Epithelial cell of esophagus (primary cell): Measurements from ENCODE around the gene SSU72.
"Not testable (repeated sequence)": the region's sequence is repeated elsewhere in the genome, so short reads cannot be mapped to it uniquely, and the experiment has no call there.

ENCODE experiments used
- DNase-seq: peaks from one replicate; pipeline ENCODE4 v3.0.0; 2010; ENCODE audit warnings: low read depth
- H3K4me3 ChIP-seq: 2 replicates; pipeline ENCODE4 v1.5.1; 2011; ENCODE audit warnings: mild to moderate bottlenecking, low read length, control low read depth
- TF ChIP-seq, protein P1 (sequence below): IDR thresholded peaks from 2 replicates; pipeline ENCODE4 v1.5.1; 2011; ENCODE audit warnings: low read depth, mild to moderate bottlenecking, low read length, control low read depth, inconsistent platforms; ENCODE audit not compliant: insufficient read depth; ENCODE audit errors: missing control alignments

The SSU72 gene

DNA sequence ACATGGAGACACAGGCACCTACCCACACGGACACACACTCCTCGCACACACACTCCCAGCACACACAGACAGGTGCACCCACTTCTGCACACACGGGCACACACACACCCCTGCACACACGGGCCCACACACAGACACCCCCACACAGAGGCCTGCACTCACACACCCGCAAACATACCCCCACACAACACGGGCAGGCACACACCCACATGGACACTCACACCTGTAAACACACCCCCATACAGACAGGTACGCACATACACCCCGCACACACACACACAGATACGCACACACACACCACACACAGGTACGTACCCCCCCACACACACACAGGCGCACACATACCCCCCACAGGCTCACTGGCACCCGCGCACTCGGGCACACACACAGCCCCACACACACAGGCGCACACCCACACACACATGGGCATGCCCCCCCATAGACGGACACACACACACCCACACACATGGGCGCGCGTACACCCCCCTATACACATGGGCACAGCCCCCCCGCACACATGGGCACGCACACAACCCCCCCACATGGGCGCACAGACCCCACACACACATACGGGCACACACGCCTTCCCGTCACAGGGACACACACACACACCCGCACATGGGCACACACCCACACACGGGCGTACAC, 56.6 kb downstream of the SSU72 start:
- H3K4me3 ChIP-seq, result no peak overlapping the region
- TF ChIP-seq, protein P1, sequence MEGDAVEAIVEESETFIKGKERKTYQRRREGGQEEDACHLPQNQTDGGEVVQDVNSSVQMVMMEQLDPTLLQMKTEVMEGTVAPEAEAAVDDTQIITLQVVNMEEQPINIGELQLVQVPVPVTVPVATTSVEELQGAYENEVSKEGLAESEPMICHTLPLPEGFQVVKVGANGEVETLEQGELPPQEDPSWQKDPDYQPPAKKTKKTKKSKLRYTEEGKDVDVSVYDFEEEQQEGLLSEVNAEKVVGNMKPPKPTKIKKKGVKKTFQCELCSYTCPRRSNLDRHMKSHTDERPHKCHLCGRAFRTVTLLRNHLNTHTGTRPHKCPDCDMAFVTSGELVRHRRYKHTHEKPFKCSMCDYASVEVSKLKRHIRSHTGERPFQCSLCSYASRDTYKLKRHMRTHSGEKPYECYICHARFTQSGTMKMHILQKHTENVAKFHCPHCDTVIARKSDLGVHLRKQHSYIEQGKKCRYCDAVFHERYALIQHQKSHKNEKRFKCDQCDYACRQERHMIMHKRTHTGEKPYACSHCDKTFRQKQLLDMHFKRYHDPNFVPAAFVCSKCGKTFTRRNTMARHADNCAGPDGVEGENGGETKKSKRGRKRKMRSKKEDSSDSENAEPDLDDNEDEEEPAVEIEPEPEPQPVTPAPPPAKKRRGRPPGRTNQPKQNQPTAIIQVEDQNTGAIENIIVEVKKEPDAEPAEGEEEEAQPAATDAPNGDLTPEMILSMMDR, result no peak
- DNase-seq, result no peak

DNA sequence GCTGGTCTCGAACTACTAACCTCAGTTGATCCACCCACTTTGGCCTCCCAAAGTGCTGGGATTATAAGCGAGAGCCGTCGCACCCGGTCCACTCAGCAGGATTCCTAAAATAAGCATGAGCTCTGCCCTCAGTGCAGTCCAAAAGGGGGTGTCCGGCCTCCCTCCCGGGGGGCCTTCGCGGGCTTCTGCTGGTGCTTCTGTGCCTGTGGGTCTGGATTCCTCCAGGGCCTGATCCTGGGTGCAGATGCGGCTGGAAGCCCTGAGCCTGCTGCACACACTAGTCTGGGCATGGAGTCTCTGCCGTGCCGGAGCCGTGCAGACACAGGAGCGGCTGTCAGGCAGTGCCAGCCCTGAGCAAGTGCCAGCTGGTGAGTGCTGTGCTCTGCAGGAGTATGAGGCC, 57.7 kb downstream of the SSU72 start:
- H3K4me3 ChIP-seq, result not testable (repeated sequence)

DNA sequence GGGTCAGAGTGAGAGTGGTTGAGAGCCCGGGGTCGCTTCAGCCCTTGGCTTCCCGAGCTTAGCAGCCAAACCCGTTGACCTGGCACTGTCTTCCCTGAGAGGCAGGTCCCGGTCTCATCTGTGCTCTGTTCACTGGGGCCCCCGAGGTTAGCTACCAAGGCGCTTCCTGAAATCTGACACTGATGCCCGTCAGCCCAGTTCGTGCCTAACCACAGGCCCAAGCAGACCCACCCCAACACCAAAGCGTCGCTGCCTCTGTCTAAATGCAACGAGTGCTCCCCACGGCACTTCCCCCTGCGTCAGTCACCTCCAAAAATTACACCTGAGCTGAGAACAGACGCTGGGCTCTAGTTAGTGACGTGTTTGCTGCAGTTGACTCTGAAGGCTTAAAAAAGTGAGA, 60.3 kb downstream of the SSU72 start:
- not testable (repeated sequence) for DNase-seq, H3K4me3 ChIP-seq

More for the DNA sequence above, 57.7 kb downstream of the SSU72 start:
- not testable (repeated sequence) for DNase-seq

DNA sequence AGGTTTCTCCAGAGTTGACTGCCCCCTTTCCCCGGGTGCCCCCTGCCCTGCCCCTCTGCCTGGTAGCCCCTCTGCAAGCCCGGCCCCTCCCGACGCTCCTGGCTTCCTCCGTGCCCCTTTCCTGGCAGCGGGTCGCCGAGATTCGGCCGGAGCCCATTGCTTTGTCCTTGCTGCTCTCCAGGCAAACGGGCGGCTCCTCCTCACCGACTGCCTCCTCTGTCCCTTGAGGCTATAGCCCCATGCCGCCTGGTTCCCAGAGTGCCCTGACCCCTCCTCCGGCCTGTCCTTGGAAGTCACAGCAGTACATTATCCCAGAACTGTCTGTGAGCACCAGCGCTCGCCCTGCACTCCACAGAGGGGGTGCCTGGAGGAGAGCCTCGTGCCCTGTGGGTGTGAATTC, 61.0 kb downstream of the SSU72 start:
- DNase-seq, H3K4me3 ChIP-seq: not testable (repeated sequence)

DNA sequence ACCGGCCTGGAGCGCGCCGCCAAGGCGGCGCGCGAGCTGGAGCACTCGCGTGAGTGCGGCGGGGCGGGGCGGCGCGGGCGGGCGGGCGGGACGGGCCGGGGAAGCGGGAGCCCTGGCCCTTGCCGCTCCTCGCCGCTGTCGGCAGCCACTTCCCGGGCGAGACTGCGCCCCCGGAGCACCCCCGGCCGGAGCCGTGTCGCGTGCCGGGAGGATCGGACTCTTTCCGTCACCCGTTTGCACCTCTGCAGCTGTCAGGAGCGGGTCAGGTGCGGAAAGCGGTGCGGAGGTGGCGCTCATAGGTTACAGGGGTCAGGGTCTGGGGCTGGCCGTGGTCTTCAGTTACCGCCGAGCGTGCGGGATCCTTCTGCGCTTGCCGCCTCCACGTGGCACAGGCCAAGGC, 62.2 kb downstream of the SSU72 start:
- DNase-seq, result not testable (repeated sequence)
- peak overlapping the region; percentile 51 for H3K4me3 ChIP-seq

DNA sequence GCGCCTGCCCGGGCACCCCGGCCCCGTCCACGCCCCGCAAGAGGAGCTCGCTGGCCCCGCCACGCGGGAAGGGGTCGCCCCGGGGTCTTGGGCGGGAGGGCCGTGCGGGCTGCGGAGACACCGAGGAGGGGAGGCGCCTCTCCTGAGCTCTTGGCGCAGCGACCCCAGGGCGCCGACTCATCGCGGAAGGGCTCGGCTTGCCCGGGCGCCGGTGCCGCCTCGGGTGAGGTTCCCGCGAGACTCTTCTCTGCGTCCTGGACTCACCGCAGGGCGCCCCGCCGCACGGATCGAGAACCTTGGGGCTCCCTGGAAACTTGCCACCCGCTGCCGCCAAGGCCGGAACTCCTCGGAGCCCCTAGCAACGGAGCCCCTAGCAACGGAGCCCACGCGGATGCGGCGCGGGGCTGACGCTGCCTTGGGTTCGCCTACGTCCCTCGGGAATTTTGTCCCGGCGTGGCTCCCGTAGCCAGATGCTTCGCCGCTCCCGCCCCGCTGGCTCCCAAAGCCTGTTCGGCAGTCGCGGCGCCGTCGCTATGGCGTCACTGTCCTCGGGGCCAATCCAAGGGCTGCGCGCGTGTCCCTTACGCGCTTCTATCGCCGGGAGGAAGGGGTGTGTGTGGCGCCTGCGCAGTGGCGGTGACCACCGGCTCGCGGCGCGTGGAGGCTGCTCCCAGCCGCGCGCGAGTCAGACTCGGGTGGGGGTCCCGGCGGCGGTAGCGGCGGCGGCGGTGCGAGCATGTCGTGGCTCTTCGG, 63.0 kb downstream of the SSU72 start, which contains the start of gene ATAD3A:
TSS of gene ATAD3A (plus strand) at position 630 of the 753 bp plus-strand sequence. CDS start at position 737, 107 bp downstream.
- H3K4me3 ChIP-seq, result peak within 1 kb of the TSS; percentile 83
- TF ChIP-seq, protein P1, result no peak
- DNase-seq, result peak; percentile 99

DNA sequence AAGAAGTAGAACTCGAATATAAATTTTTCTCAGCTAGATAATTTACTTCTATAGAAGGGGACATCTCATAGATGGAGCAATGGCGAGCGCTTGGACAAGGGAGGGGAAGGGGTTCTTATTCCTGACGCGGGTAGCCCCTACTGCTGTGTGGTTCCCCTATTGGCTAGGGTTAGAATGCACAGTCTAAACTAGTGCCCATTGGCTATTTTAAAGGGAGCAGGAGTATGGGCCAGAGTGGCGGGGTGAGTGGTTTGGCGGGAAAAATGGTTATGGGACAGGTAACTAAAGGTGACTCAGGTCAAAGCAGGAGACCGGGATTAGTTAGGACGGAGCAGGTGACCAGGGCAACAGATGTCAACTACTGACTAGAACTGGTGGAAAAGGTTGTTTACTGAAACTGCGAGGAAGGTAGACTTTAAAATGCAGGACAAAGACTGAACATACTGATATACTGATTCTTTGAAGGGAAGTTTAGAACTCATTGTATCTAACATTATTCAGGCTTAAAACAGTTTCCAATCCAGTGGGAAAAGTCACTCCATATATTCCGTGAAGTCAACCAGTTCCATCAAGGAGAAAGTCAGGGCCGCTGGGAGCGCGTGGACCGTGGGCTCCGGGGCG, 63.6 kb downstream of the SSU72 start:
- TF ChIP-seq, protein P1, result no peak
- H3K4me3 ChIP-seq, result peak overlapping the region; percentile 83
- DNase-seq, result peak; percentile 35

DNA sequence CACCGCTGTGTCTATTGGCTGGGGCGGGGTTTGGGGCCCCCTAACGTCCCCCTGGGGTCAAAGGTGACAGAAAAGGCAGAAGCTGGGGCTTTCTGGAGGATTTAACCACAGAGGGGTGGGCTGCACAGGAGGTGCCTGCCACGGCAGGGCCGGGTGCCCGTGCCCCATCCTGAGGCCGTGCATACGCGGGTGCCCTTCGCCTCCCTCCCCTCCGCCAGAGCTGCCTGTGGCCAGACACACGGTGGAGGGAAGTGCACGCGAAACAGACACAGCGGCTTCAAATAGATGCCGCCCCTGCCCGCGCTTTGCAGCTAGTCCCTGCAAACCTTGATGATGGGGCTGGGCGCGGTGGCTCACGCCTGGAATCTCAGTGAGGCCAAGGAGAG, 65.2 kb downstream of the SSU72 start:
- H3K4me3 ChIP-seq, DNase-seq: not testable (repeated sequence)

DNA sequence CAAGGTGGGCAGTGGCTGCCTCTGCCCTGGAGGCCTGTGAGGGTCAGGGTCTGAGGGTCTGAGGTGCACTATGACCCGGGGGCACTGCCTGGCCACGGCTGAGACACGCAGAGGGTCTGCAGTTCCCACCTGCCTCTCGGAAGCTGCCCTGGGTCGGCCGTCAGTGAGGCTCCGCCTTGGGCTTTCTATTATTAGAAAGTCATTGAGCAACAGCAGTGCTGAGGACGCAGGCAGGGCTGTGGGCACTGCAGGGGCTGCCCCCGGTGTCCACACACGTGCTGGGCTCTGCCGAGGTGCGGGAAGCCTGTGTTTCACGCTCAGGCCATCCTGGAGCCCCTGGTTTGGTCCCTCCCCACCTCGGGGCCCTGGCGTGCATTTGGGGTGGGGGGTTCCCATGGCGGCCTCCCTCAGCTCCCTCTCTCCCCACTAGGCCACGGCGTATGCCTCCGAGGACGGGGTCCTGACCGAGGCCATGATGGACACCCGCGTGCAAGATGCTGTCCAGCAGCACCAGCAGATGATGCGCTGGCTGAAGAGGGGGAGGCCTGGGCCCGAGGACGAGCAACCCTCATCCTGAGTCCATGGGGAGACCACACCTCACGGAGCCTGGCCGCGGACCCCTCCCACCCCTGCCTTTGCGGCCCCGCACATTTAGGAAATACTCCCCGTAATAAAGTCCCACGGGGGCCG, 65.7 kb downstream of the SSU72 start:
- H3K4me3 ChIP-seq, DNase-seq: not testable (repeated sequence)

DNA sequence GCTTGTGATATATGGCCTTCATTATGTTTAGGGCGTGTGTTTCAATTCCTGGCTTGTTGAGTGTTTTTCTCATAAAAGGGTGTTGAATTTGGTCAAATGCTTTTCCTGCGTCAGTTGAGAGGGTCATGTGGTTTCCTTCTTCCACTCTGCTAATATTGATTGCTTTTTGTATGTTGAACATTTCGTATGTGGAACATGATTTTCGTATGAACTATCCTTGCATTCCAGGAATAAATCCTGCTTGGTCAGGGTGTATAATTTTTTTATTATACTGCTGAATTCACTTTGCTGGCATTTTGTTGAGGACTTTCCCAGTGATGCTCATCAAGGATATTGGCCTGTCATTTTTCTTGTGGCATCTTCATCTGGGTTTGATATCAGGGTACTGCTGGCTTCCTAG, 67.4 kb downstream of the SSU72 start:
- H3K4me3 ChIP-seq, result no peak overlapping the region
- TF ChIP-seq, protein P1, result no peak
- no peak for DNase-seq

DNA sequence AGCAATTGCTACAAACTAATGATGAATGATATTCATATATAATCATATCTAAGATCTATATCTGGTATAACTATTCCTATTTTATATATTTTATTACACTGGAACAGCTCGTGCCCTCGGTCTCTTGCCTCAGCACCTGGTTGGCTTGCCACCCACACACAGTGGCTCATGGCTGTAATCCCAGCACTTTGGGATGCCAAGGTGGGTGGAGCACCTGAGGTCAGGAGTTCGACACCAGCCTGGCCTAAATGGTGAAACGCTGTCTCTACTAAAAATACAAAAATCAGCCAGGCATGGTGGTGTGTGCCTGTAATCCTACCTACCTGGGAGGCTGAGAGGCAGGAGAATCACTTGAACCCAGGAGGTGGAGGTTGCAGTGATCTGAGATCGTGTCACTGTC, 68.9 kb downstream of the SSU72 start:
- DNase-seq, H3K4me3 ChIP-seq: not testable (repeated sequence)
